HepG2 (cell line): ENCODE measurements around the gene ALOX15. TPM values are rescaled to one million over a fixed set of nuclear protein-coding genes. Genes with fewer than 3 reads are reported as not detected.

Experiments used
- ATAC-seq: fragments of 200-7000 bp; cut with Tn5 transposase; 3 replicates; pipeline ENCODE4 v1.9.1; 2020; ENCODE audit warnings: mild to moderate bottlenecking, moderate library complexity
- BruUV-seq: library from RNA; stranded (reverse); fragments of 400-500 nt; replicated peaks from 2 replicates; lab custom pipeline; 2021; lab: Mats Ljungman, UMichigan
- CTCF ChIA-PET: fragments of 300-600 bp; formaldehyde crosslinking; extraction: SDS; loops from one replicate; lab custom pipeline; 2021; ENCODE audit warnings: low total read pairs, inconsistent platforms, low intra/inter-chr PET ratio; lab: Yijun Ruan, JAX
- POLR2A ChIA-PET: fragments of 350-600 bp; sonication (Branson Sonifier 250); formaldehyde crosslinking; loops from one replicate; lab custom pipeline; 2020; ENCODE audit warnings: antibody characterized with exemption, inconsistent platforms; lab: Yijun Ruan, JAX
- DNase-seq: peaks from one replicate; pipeline ENCODE4 v3.0.0-alpha.2; 2015; ENCODE audit warnings: low spot score
- FAIRE-seq: peaks from 3 replicates; lab custom pipeline; 2011; peaks lifted over from hg19 to GRCh38; lab: Jason Lieb, UNC
- H2AFZ ChIP-seq: one replicate; pipeline ENCODE4 v1.6.1; 2011; ENCODE audit warnings: low read length, inconsistent platforms
- H3K27ac ChIP-seq: fragments of 300-600 bp; 3 replicates; pipeline ENCODE4 v1.8.0; 2011; ENCODE audit warnings: mixed run types, mild to moderate bottlenecking, mixed read lengths, low read length, inconsistent platforms; ENCODE audit not compliant: insufficient read depth; ENCODE audit errors: extremely low read length
- H3K27me3 ChIP-seq, 2 experiments: fragments of 200-600 bp in 1 of 2; 2 replicates in 1 of 2; 3 replicates in 1 of 2; pipeline versions ENCODE4 v1.6.0 to v1.8.0; 2011; ENCODE audit warnings: low read length in 2 of 2, mild to moderate bottlenecking in 2 of 2, moderate library complexity in 2 of 2, inconsistent platforms in 1 of 2; ENCODE audit not compliant: insufficient read depth in 2 of 2, control insufficient read depth in 1 of 2
- H3K36me3 ChIP-seq, 2 experiments: fragments of 200-600 bp in 1 of 2; replicated peaks in 1 of 2; 2 replicates in 1 of 2; 3 replicates in 1 of 2; pipeline versions ENCODE4 v1.5.1 to v1.8.0; 2011; ENCODE audit warnings: low read length in 2 of 2, inconsistent platforms in 1 of 2; ENCODE audit not compliant: insufficient read depth in 2 of 2, control insufficient read depth in 1 of 2
- H3K4me1 ChIP-seq: 2 replicates; pipeline ENCODE4 v1.5.1; 2012; ENCODE audit warnings: low read length, inconsistent platforms; ENCODE audit not compliant: insufficient read depth
- H3K4me2 ChIP-seq: 2 replicates; pipeline ENCODE4 v1.6.0; 2011; ENCODE audit warnings: low read depth, low read length, inconsistent platforms
- H3K4me3 ChIP-seq, 3 experiments: fragments of 200-600 bp in 1 of 3; sonication (generic), shearing (Covaris generic) in 1 of 3; replicated peaks in 1 of 3; 2 replicates each; pipeline ENCODE4 v1.5.1; 2011 to 2016; ENCODE audit warnings: low read length in 3 of 3, inconsistent platforms in 2 of 3, low read depth in 2 of 3, mild to moderate bottlenecking in 2 of 3, control low read depth in 1 of 3, mixed read lengths in 1 of 3; ENCODE audit not compliant: insufficient read depth in 1 of 3
- H3K79me2 ChIP-seq: one replicate; pipeline ENCODE4 v1.6.1; 2011; ENCODE audit warnings: low read length, inconsistent platforms; ENCODE audit not compliant: insufficient read depth
- H3K9ac ChIP-seq: 2 replicates; pipeline ENCODE4 v1.6.0; 2011; ENCODE audit warnings: mild to moderate bottlenecking, low read depth, low read length, inconsistent platforms; ENCODE audit not compliant: insufficient read depth
- H3K9me3 ChIP-seq: 2 replicates; pipeline ENCODE4 v1.5.1; 2012; ENCODE audit warnings: mild to moderate bottlenecking, low read length
- H4K20me1 ChIP-seq: 2 replicates; pipeline ENCODE4 v1.6.0; 2011; ENCODE audit warnings: inconsistent platforms, mild to moderate bottlenecking, low read length, moderate library complexity; ENCODE audit not compliant: insufficient read depth
- DBP ChIP-seq: sonication (generic); formaldehyde crosslinking; IDR thresholded peaks from 2 replicates; pipeline ENCODE4 v1.4.0; 2020; ENCODE audit warnings: missing genetic modification reagents; ENCODE audit errors: not compliant biosample characterization
- NCOR1 ChIP-seq: fragments of 200-600 bp; sonication (generic); IDR thresholded peaks from 2 replicates; pipeline ENCODE4 v1.7.0; 2017; ENCODE audit warnings: antibody characterized with exemption, low read length, borderline replicate concordance
- ZNF17 ChIP-seq: sonication (generic); formaldehyde crosslinking; IDR thresholded peaks from 2 replicates; pipeline ENCODE4 v1.5.0; 2020; ENCODE audit warnings: mild to moderate bottlenecking, missing genetic modification reagents
- ZNF296 ChIP-seq: sonication (generic); formaldehyde crosslinking; conservative IDR thresholded peaks from 2 replicates; pipeline ENCODE4 v1.5.0; 2020; ENCODE audit warnings: mild to moderate bottlenecking, missing genetic modification reagents
- ZNF432 ChIP-seq: sonication (generic); formaldehyde crosslinking; IDR thresholded peaks from 2 replicates; pipeline ENCODE4 v1.5.0; 2020; ENCODE audit warnings: missing genetic modification reagents, mild to moderate bottlenecking, borderline replicate concordance
- ZNF615 ChIP-seq: sonication (generic); formaldehyde crosslinking; IDR thresholded peaks from 2 replicates; pipeline ENCODE4 v1.5.0; 2020; ENCODE audit warnings: mild to moderate bottlenecking, missing genetic modification reagents, borderline replicate concordance
- WGBS: methylation state at CpG from one replicate; pipeline ENCODE4 v1.1.6; 2017; ENCODE audit warnings: low lambda C conversion rate; 5-methylcytosine and 5-hydroxymethylcytosine counted together
- in situ Hi-C: cut with HindIII; loops from 2 replicates; pipeline ENCODE4 v1.10.0; 2017; ENCODE audit warnings: low pct_unique_long_range_greater_than_20kb; ENCODE audit not compliant: extremely low pct_ligation_motif_present
- intact Hi-C: fragments of 100-400 bp; cut with micrococcal nuclease; formaldehyde crosslinking; loops from one replicate; pipeline ENCODE4 v1.10.0; 2022; ENCODE audit not compliant: unreplicated experiment
- polyA plus RNA-seq, 8 experiments: library from polyadenylated mRNA; depleted of rRNA in 3 of 8; stranded (reverse) in 7 of 8; unstranded in 1 of 8; fragments of >200 nt; fragmentation: Illumina TruSeq in 4 of 8; extraction: Trizol in 4 of 8; gene quantifications; 2 replicates each; pipeline versions ENCODE4 v1.2.1 to v1.2.3, GENCODE V29; 2011 to 2016; ENCODE audit warnings: low read depth in 4 of 8, missing spikeins in 1 of 8, mixed read lengths in 1 of 8; ENCODE audit not compliant: insufficient read depth in 1 of 8
- total RNA-seq, 5 experiments: library from RNA; depleted of rRNA; stranded (reverse); fragments of >200 nt; fragmentation: Illumina TruSeq; extraction: Trizol; gene quantifications; 2 replicates each; pipeline ENCODE4 v1.2.3, GENCODE V29; 2016; ENCODE audit warnings: low read depth in 1 of 5
- TF ChIP-seq, protein P1 (sequence below): sonication (generic); formaldehyde crosslinking; IDR thresholded peaks from 2 replicates; pipeline ENCODE4 v1.5.0; 2020; ENCODE audit warnings: mild to moderate bottlenecking, missing genetic modification reagents
- TF ChIP-seq, protein P2 (sequence below): sonication (generic); formaldehyde crosslinking; IDR thresholded peaks from 2 replicates; pipeline ENCODE4 v1.5.1; 2020; ENCODE audit warnings: missing genetic modification reagents, mild to moderate bottlenecking, borderline replicate concordance

ALOX15 gene
- total and polyA plus RNA-seq, 2 of the 13 experiments (the other 11 are each of a cell fraction or from before 2014, with no cell fraction given): 0.04 TPM; not detected in 1

- no peak for TF ChIP-seq ZNF615 (CRISPR knock-in tag)
- TF ChIP-seq, protein P1, sequence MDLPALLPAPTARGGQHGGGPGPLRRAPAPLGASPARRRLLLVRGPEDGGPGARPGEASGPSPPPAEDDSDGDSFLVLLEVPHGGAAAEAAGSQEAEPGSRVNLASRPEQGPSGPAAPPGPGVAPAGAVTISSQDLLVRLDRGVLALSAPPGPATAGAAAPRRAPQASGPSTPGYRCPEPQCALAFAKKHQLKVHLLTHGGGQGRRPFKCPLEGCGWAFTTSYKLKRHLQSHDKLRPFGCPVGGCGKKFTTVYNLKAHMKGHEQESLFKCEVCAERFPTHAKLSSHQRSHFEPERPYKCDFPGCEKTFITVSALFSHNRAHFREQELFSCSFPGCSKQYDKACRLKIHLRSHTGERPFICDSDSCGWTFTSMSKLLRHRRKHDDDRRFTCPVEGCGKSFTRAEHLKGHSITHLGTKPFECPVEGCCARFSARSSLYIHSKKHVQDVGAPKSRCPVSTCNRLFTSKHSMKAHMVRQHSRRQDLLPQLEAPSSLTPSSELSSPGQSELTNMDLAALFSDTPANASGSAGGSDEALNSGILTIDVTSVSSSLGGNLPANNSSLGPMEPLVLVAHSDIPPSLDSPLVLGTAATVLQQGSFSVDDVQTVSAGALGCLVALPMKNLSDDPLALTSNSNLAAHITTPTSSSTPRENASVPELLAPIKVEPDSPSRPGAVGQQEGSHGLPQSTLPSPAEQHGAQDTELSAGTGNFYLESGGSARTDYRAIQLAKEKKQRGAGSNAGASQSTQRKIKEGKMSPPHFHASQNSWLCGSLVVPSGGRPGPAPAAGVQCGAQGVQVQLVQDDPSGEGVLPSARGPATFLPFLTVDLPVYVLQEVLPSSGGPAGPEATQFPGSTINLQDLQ (CRISPR knock-in tag): no peak
- TF ChIP-seq ZNF432 (CRISPR knock-in tag): no peak
- TF ChIP-seq, protein P2, sequence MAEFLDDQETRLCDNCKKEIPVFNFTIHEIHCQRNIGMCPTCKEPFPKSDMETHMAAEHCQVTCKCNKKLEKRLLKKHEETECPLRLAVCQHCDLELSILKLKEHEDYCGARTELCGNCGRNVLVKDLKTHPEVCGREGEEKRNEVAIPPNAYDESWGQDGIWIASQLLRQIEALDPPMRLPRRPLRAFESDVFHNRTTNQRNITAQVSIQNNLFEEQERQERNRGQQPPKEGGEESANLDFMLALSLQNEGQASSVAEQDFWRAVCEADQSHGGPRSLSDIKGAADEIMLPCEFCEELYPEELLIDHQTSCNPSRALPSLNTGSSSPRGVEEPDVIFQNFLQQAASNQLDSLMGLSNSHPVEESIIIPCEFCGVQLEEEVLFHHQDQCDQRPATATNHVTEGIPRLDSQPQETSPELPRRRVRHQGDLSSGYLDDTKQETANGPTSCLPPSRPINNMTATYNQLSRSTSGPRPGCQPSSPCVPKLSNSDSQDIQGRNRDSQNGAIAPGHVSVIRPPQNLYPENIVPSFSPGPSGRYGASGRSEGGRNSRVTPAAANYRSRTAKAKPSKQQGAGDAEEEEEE (CRISPR knock-in tag): no peak
- TF ChIP-seq ZNF296 (CRISPR knock-in tag): no peak
- TF ChIP-seq ZNF17: no peak
- TF ChIP-seq NCOR1: no peak
- TF ChIP-seq DBP (CRISPR knock-in tag): no peak
- Histone ChIP-seq H3K27ac (no peak overlapping the region), H3K27me3 (peaks cover 10 to 40% of the 10 kb centered on the region in 2 experiments; a peak in 4 of 5 replicates), H3K9me3 (no peaks in the 10 kb centered on the region), H4K20me1 (no peaks in the 10 kb centered on the region), H3K4me2 (no peak overlapping the region), H3K36me3 (no peaks in the 10 kb centered on the region), H3K79me2 (no peaks in the 10 kb centered on the region), H3K9ac (no peak overlapping the region), H3K4me1 (peaks cover 6% of the 10 kb centered on the region), H3K4me3 (no peak overlapping the region), H2AFZ (no peak overlapping the region)
- ChIA-PET POLR2A (no interaction called here), CTCF (no interaction called here)
- intact Hi-C loops: no loop called here
- ATAC-seq: no peak
- in situ Hi-C loops: no loop called here
- no TSS peak for BruUV-seq
- WGBS: 46% methylated on average over 12 of the region's 12 CpGs
- FAIRE-seq: no peak
- DNase-seq: no peak
Observed at GRCh38 chr17:4636474-4637100, 4.9 kb downstream of the ALOX15 start.
